Lung (tissue), 16 donors: ENCODE measurements around the gene IL31RA. TPM values are rescaled to one million over a fixed set of nuclear protein-coding genes. Genes with fewer than 3 reads are reported as not detected.
"Not testable (repeated sequence)": the region's sequence is repeated elsewhere in the genome, so short reads cannot be mapped to it uniquely, and the experiment has no call there.

ENCODE experiments used
- ATAC-seq: fragments of 200-7000 bp; cut with Tn5 transposase; one replicate; pipeline ENCODE4 v1.9.1; 2020; ENCODE audit warnings: moderate number of reproducible peaks; ENCODE audit not compliant: insufficient read depth, low FRiP score
- DNase-seq, 3 donors: peaks; one replicate each; pipeline ENCODE4 v3.0.0-alpha.2; 2013 to 2017
- H3K27ac ChIP-seq, 2 donors: one replicate each; pipeline ENCODE4 v1.5.1; 2013; ENCODE audit warnings: mild to moderate bottlenecking in 2 of 2, moderate library complexity in 2 of 2, control low read depth in 1 of 2, inconsistent platforms in 1 of 2, low read depth in 1 of 2, low read length in 1 of 2
- H3K27me3 ChIP-seq, 3 donors: one replicate each; pipeline ENCODE4 v1.5.1; 2013; ENCODE audit warnings: low read length in 2 of 3; ENCODE audit not compliant: control insufficient read depth in 3 of 3, insufficient read depth in 3 of 3
- H3K36me3 ChIP-seq, 4 donors: one replicate each; pipeline ENCODE4 v1.5.1; 2013; ENCODE audit warnings: low read length in 4 of 4, mild to moderate bottlenecking in 1 of 4, moderate library complexity in 1 of 4; ENCODE audit not compliant: control insufficient read depth in 4 of 4, insufficient read depth in 4 of 4
- H3K4me1 ChIP-seq, 5 donors: one replicate each; pipeline ENCODE4 v1.5.1; 2013; ENCODE audit warnings: low read length in 5 of 5, mild to moderate bottlenecking in 2 of 5, moderate library complexity in 1 of 5; ENCODE audit not compliant: control insufficient read depth in 5 of 5, insufficient read depth in 5 of 5
- H3K4me3 ChIP-seq: one replicate; pipeline ENCODE4 v1.5.1; 2013; ENCODE audit warnings: mild to moderate bottlenecking, control low read depth, moderate library complexity
- H3K9ac ChIP-seq, 2 donors: one replicate each; pipeline ENCODE4 v1.5.1; 2013; ENCODE audit warnings: low read length in 2 of 2, control low read depth in 1 of 2; ENCODE audit not compliant: insufficient read depth in 1 of 2
- H3K9me3 ChIP-seq, 4 donors: one replicate each; pipeline ENCODE4 v1.5.1; 2013; ENCODE audit warnings: low read length in 3 of 4, mild to moderate bottlenecking in 1 of 4, moderate library complexity in 1 of 4; ENCODE audit not compliant: control insufficient read depth in 4 of 4, insufficient read depth in 3 of 4
- CTCF ChIP-seq: IDR thresholded peaks from 2 replicates; pipeline ENCODE4 v1.5.1; 2012; ENCODE audit warnings: mild to moderate bottlenecking; ENCODE audit errors: control extremely low read depth, extremely low read depth
- WGBS, 2 donors: extraction: QIAGEN DNeasy Blood & Tissue Kit; methylation state at CpG; one replicate each; pipeline ENCODE4 v1.1.7; 2013; 5-methylcytosine and 5-hydroxymethylcytosine counted together
- long read RNA-seq, 5 donors: transcript quantifications; one replicate each; lab custom pipeline, GENCODE V29; 2026
- polyA plus RNA-seq, 2 donors: library from polyadenylated mRNA; stranded (reverse); fragments of 200-250 nt; gene quantifications; one replicate each; pipeline ENCODE4 v1.2.1, GENCODE V29; 2013
- total RNA-seq, 2 donors: library from RNA; depleted of rRNA in 1 of 2; stranded (reverse); fragments of >200 nt in 1 of 2; gene quantifications; one replicate each; pipeline ENCODE4 v1.2.1, GENCODE V29; 2014 to 2021
- donor health status: control.
- donor health status: control.
- donor health status: Bipolar disorder and iron deficiency.
- donor health status: healthy.
- donor health status: DM: yes; HTN: yes; CAD: no.

Gene IL31RA
- total RNA-seq (under 1 TPM; 0.09 to 0.21 TPM), polyA plus RNA-seq (under 1 TPM; 0.04 to 0.13 TPM)
- long read RNA-seq, donor 1 = 0 reads
- long read RNA-seq, donor 2 = 0 reads
- long read RNA-seq, donor 3 = 0 reads
- long read RNA-seq, donor 4 = 0 reads
- long read RNA-seq, donor 5 = 0 reads

- no peak for DNase-seq
- peaks cover 0 to 3% (median 0%) of the 10 kb centered on the region in 5 donors for H3K4me1 ChIP-seq
- no peak within 1 kb of the TSS for H3K9ac ChIP-seq
- WGBS, 2 donors = 78 to 90% methylated on average over 10 of the region's 10 CpGs
- TF ChIP-seq CTCF = no peak
- H3K4me3 ChIP-seq = no peak within 1 kb of the TSS
- H3K36me3 ChIP-seq = no peaks in the 10 kb centered on the region
- no peak for ATAC-seq
- no peaks in the 10 kb centered on the region for H3K9me3 ChIP-seq
- H3K27ac ChIP-seq = no peak within 1 kb of the TSS
- no peaks in the 10 kb centered on the region for H3K27me3 ChIP-seq
These were observed at the start of gene IL31RA for GRCh38 chr5:55850839-55851674. Gene IL31RA (plus strand): TSS chr5:55851357. CDS start chr5:55851571, 214 bp downstream.

- not testable (repeated sequence) for ATAC-seq, H3K4me3 ChIP-seq, H3K27me3 ChIP-seq, H3K36me3 ChIP-seq, H3K9ac ChIP-seq, H3K9me3 ChIP-seq, H3K4me1 ChIP-seq, H3K27ac ChIP-seq, DNase-seq
- 81 to 92% methylated on average over 6 to 7 of the region's 7 CpGs for WGBS, 2 donors
These were observed 42.3 kb upstream of the IL31RA start for GRCh38 chr5:55808814-55809213.

- DNase-seq, H3K9me3 ChIP-seq, H3K27ac ChIP-seq, ATAC-seq, H3K4me3 ChIP-seq, H3K9ac ChIP-seq, H3K36me3 ChIP-seq: not testable (repeated sequence)
- Histone ChIP-seq H3K27me3 (peaks cover 0 to 16% (median 4%) of the 10 kb centered on the region in 3 donors), H3K4me1 (peaks cover 0 to 14% (median 4%) of the 10 kb centered on the region in 5 donors)
- WGBS, 2 donors = 79 to 86% methylated on average over 4 of the region's 4 CpGs
These were observed 35.2 kb upstream of the IL31RA start for GRCh38 chr5:55815939-55816338.

- Histone ChIP-seq H3K9me3 (no peaks in the 10 kb centered on the region), H3K9ac (no peak overlapping the region), H3K36me3 (no peaks in the 10 kb centered on the region), H3K4me1 (peaks cover 0 to 14% (median 4%) of the 10 kb centered on the region in 5 donors), H3K4me3 (no peak overlapping the region), H3K27ac (no peak overlapping the region), H3K27me3 (peaks cover 0 to 17% (median 8%) of the 10 kb centered on the region in 3 donors)
- peak in 2 of 3 donors; percentile 56 to 76 for DNase-seq
- no peak for ATAC-seq
- no peak for TF ChIP-seq CTCF
These were observed 34.8 kb upstream of the IL31RA start for GRCh38 chr5:55816342-55816741.
